CD4-positive, alpha-beta T cell treated with Interleukin-10 for 1 hour (primary cell): ENCODE results near the gene RIPK4.

ENCODE experiments used
- DNase-seq: peaks from one replicate; pipeline ENCODE4 v3.0.0-alpha.2; 2020

The RIPK4 gene

DNA sequence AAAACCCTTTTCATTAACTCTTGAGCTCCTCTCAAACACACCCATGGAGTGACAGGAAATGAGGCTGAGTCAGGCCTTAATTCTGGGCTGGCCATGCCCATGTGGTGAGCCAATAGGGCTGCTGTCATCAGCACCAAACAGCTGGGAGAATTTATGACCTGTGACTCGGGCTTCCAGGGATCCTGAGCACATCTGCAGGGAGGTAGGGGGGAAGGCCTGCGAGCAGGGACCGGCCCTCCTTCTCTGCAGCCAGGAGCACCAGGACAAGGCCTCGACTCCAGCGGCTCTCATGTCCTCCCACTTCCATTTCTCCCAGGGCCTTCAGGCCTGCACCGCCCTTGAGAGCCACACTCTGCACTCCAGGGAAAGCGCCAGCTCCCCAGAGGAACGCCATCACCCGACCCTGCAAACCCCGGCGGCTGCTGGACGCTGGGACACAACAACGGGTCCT lies 14.6 kb downstream of the RIPK4 start:
- no peak for DNase-seq

DNA sequence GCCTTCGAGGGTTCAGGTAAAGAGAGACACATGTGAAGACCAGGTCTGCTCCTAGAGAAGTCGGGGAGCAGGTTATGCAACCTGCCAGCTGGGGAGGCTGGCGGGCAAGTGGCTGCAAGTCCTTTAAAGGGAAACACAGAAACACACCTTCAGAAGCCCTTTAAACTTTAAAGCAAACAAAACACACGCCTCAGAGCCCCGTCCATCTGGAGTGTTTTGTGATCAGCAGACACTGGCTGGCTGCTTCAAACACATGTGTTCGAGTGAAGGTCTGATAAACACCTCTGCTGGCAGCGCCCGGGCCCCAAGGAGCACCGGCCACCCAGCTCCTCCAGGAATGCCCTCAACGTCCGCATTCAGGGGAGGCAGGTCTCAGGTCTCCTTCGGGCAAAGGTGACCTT lies 15.2 kb downstream of the RIPK4 start:
- DNase-seq = no peak

DNA sequence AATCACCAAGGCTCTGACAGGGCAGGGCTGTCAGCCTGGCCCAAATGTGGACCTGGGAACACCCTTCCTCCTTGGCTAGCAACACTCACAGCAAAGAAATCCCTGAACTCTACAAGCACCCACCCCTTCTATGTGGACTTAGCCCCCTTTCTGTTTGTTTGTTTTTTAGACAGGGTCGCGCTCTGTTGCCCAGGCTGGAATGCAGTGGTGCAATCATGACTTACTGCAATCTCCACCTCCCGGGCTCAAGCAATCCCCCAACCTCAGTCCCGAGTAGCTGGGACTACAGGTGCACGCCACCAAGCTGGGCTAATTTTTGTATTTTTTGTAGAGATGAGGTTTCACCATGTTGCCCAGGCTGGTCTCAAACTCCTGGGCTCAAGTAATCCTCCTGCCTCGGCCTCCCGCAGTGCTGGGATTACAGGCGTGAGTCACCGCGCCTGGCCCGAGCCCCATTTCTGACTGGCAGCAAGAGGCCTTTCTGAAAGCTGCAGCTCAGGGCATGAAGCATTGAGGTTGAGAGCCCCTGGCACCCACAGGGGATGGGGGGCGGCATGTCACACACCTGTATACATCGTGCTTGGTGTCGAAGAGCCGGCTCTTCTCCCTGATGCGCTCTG lies 16.2 kb downstream of the RIPK4 start:
- DNase-seq = no peak

DNA sequence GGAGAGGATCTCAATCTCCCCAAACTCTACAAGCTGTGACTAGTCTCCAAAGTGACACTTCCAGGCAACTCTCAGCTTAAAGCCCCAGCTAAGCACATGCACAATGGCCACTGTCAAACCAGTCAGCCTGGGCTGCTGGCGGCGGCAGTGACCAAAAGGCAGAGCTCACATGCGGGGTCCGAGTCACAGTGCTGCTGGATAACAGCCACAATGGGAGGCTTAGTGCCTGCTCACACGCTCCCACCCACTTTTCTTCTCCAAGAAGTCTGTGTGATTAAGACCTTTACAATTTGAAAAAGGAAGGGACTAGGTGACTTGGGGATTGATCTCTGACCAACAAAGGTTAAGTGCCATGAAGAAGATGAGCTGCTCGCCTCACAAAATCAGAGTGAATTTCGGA lies 16.8 kb downstream of the RIPK4 start:
- no peak for DNase-seq

DNA sequence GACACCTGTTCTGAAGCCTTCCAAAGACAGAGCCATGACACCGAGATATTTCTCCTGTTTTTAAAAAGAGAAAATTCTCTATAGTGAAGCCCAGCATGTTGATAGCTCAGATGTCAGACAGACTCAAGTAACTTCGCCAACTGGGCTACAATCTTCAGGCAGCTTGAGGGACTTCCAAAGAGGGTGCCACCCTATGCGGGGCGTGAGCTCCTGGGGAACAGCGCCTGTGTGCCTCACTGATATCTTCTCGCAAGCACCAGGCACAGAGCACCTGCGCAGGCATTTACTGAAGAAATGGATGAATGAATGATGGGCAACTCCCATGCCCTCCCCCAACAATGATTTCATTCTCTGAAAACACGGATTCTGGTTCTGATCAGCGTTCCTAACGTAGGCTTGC lies 17.6 kb downstream of the RIPK4 start:
- no peak for DNase-seq

DNA sequence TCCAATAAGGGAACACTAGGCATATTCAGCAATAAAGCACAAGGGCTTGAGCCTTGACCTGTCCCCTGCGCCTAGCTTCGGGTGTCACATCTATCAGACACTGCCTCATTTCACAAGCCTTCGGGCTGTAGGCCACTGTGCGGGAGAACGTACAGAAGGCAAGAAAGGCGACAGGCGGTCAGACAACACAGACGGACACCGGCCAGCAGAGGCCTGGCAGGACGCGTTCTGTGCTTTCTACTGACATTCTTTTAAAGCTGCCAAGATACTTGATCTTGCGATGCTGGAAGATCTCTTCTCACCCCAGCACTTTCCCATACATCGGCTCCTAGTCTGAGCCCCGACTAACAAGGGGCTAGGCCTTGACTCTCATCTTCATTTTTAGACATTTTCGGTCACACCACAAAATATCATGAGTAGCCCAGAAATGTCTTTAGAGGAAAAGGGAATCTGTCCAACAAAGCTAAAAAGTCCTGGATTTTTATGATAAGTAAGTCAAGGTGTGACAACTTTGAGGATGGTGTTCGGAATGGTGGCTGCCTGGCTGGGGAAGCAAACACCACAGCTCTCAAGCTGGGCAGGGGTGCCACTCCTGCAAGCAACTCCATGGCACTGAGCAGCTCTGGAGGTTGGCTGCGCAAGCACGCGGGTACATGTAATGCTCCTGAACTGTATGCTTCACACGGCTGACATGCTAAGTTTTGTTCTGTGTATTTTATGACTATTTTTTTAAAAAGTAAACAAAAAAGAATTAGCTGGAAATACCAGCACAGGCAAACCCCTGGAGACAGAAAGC lies 18.7 kb downstream of the RIPK4 start:
- no peak for DNase-seq

DNA sequence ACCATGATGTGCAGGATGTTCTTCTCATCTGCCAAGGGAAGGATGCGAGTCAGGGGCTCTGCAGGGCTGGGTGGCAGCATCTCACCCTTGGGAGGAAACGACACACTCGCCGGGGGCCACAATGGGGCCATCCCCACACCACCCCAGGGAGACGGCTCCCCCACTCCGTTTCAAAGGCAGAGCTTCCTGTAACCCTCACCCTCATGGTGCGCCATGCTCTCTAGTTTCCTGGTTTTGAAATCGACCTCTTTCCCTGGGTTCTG lies 20.2 kb downstream of the RIPK4 start:
- no peak for DNase-seq

DNA sequence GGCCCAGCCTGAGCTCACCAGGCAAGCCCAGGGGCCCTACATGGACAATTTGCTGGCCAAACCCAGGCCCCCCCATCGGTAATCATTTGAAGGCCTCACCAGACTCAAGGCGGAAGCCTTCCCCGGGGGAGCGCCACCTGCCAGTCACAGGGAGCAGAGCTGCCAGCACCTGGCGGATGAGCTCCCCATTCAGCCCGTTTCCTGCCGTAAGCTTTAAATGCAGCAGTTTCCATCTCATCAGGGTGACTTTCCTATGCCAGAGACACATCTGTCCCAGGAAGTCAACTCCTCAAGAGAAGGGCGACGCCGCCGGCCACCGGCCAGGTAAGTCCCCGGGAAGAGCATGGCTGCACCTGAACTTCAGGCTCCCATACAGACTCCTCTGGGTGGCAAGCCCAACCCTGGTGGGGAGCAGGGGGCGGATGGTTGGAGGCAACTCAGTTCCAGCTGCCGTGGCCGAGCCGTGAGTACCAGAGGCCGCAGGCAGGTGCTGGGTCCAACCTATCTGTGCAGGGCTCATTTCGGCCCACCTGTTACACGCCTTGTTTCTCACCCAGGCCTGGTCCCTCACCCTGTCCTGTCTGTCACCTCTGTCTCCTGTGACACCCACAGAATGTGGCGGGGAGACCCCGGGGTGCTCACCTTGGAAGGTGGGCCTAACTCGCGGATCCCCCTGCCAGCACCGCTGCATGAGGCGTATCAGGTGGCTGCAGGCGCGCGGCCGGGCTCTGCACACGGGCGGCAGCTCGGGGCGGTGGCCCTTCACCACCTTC lies 20.7 kb downstream of the RIPK4 start:
- no peak for DNase-seq

DNA sequence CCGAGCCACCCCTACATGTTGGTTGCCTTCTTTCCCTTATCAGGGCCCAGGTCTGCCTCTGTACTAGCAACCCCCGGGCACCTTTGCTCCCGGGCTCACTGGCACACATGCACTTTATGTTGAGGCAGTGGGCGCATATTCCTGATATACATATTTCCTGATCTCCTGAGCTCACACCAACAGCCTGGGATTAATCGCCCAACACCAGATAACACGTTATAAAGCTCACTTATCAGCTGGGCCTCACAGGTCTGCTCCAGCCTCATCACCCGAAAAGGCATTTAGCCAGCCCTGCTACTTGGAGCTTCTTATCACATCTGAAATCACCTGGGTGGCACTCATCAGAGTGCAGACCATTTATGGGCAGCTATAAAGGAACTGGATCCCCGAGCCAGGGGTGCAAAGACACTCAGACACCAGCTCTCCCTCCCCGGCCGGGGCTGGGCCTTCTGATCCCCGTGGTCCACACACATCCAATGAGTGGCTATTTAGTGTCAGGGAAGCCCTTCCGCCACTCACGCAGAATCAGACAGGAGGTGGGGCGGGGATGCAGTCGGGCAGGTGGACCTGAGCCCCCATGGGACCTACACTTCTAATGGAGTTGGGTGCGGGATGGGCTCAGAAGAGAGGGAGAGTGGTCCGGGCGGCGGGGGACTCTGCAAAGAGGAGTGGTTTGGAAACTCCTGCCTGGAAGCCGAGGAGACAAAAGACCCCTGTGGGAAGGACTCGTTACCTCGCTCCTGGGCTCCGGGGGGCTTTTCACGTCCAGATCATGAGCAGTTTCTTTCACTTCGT lies 21.6 kb downstream of the RIPK4 start:
- no peak for DNase-seq

DNA sequence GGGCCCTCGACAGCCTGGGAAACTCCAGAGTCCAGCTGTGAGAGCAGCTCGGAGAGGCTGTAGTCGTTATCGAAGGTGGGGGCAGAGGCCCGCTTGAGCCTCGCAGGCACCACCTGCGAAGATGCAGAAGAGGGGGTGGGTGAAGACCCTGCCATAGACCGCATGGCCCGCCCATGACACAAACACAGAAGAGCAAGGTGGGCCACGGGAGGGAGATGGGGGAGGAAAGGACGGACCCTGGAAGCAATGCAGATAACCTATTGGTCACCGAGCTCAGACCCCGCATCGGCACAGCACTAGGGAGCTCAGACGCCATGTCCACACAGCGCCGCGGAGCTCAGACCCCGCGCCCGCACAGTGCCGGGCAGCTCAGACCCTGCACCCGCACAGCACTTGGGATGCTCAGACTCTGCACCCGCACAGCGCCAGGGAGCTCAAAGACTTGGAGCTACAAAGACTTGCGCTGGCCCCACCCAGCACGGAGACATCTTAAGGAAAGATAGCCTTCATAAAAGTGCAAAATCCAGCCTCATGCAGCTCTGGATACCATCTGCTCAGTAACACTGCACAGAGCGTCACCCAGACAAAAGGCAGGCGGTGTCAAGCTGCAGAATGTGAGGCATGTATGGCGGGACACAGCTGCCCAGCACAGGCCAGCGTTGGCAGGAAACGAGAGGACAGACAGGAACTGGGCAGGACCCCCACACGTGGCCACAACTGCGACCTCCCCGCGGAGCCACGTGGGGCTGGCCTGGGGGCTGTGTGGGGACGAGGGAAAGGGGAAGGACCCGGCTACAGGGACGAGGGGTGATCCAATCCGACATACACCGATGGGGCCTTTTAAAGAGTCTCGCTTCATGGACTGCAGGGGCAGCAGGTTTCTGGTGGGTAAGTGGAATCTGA lies 22.6 kb downstream of the RIPK4 start:
- DNase-seq = no peak

DNA sequence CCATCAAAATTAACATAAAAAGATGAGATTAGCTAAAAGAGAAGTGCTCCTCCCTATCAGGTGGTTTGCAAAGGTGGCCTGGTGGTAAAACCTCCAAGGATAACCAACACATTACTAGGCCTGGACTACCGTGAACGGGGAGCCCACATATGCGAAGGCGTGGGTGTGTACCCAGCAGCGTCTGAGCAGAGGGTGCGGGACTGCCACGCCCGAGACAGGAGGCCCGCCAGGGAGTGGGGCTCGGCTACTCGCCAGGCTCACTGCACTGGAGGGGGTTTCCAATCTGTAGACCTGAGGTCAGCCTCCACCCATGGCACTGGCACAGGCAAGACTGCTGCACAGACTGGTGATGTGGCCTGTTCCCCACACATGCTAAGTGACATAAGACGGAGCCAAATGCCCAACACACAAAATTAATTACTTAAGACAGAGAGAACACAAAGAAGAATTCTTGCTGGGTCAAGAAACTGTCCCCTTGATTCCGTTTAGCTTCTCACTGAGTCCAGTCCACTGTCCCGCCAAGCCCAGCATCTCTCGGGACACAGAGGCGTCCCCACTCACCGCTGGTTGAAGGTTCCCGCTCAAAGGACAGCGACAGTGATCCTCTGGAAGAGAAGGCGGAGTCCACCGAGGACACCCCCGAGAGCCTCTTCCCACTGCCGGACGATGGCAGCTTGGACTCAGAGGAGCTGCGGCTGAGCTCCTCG lies 23.4 kb downstream of the RIPK4 start:
- DNase-seq = no peak

DNA sequence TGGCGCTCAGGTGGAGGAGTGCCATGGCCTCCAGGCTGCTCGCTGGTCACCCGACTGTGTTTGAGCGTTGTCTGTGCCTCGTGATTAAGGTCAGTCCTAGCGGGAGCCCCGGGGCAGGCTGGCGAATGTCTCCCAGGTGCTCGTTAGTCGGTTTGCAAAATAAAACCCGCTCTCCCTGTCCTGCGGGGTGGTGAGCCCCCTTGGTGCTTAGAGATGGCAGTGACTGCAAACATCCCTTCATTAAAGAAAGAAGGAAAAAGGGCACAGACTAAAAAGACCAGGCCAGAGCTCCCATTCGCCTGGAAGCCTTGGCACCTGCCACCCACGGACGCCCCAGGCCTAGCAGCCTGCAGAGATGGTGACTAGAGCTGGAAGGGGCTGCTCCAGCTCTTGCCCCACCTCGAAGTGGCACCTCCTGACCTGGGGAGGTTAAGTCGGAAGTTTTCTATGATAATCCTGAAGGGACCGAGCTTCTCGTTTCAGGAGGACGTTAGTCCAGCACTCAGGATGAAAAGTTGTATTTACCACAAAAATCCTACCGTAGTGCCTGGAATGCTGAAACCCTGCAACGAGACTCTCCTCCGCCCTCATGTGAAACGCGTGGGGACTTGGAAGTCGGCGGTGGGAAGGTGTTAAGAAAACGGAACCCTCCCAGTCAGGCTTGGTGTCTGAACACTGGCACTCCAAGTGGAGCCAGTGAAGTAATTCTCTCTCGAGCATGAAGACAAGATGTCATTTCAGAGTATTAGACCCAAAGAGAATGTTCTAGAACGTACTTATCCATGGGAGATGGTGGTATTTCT lies 24.6 kb downstream of the RIPK4 start:
- DNase-seq = no peak

DNA sequence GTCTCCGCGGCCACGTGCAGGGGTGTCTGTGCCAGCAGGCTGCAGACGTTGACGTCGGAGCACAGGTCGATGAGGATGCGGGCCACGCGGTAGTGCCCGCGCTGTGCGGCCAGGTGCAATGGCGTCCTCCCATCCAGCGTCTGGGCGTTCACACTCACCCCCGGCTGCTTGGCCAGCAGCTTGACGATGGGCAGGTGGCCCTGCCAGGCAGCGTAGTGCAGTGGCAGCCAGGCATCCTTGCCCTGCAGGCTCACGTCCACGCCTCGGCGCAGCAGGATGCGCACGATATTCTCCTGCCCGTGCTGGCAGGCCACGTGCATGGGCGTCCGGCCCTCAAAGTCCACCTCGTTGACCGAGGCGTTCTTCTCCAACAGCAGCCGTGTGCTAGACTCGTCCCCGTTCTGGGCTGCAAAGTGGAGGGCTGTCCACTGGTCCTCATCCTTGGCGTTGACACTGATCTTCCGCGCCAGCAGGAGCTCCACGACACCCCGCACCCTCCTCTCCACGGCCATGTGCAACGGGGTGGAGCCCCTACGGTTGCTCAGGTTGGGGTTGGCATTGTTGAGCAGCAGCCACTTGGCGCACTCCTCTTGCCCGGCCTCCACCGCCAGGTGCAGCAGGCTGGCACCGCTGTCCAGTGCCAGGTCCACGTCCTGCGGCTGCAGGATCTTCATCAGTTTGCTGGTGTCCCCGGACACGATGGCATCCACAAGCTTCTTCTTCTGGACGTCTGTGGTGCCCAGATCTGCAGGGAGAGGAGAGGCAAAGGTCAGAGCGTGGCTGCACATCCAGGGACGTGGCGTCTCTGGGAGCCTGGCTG lies 25.4 kb downstream of the RIPK4 start:
- DNase-seq = no peak

DNA sequence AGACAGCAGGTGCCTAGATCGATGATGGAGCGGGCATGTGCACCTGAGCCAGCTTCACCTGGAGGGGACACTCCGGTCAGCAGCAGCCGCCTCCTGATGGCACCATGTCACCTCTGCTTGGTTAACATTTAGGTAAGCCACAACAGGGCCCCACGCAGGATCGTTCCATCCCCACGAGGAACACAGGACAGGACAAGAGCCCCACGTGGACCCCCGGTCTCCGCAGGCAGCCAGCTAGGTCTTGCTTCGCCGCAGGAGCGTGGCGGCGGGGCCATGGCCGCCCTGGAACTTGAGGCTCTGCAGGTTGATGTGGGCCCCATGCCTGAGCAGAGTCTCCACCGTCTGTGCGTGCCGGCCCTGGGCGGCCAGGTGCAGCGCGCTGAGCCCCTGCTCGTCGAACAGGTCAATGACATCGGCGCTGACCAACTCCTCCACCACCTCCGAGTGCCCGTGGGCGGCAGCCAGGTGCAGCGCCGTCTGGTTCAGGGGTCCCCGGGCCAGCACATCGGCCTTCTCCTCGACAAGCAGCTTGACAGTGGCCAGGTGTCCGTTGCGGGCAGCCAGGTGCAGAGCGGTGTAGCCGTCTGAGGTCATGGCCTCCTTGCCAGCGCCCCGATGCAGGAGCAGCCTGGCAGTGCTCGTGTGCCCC lies 26.1 kb downstream of the RIPK4 start:
- no peak for DNase-seq

DNA sequence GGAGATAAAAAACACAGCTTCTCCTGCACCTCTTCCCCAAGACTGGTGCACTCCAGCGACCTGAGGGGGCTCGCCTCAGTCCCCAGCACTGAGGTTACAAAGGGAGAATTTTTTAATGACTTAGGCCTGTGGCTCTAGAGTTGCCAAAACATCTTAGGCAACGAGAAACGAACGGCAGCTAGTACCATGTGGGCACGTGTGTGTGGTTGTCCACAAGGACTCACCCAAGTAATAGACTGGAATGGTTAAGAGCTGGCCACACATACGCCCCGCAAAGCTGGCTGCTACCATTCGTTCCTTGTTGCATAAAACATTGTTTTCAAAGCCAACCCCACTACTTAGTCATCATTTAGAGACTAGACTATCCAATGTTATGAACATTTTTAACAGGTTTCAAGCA lies 26.9 kb downstream of the RIPK4 start:
- no peak for DNase-seq

DNA sequence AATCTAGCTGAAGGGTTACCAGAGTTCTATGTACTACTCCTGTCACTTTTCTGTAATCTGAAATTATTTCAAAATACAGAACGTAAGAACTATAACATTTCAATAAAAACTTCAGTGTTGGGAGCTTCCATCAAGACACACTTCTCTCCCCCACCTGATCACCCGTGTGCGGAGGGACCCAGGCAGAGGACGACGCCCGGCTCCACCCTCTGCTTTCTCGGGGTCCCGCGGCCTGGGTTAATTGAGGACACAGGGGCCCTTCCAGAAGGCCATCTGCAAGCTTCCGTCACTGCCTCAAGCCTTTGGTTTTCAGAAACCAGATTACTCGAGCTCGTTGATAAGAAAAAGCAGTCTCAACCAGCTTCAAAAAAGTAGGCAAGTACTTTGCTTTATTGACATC lies 27.8 kb downstream of the RIPK4 start:
- no peak for DNase-seq

DNA sequence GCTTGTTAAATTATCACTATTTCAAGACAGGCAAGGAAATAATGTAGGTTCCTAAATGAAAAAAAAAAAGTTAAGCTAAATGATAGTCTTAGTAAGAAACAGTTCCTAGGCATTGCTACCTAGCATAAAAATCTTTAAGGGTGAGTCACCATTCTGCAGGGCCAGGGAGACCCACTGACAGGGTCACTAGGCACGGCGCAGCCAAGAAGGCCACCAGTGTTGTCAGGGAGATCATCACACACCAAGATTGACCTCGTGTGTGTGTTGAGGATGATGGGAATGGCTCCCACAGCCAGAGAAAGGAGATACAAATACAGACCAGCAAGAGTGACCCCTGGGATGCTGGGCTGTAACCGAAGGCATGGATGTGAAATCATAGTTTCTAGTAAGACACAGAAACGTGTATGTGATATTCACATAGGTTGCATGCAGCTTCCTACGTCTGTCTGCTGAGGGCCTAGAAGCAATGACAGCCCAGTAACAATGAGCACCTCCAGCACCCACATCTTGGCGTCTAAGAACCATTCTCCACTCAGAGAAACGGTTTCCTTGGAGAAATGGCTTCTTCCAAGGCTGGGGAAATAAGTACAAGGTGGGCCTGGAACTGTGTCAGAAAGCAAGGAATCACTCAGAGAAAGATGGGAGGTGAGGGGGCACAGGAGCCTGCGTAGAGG lies 29.1 kb downstream of the RIPK4 start:
- no peak for DNase-seq

DNA sequence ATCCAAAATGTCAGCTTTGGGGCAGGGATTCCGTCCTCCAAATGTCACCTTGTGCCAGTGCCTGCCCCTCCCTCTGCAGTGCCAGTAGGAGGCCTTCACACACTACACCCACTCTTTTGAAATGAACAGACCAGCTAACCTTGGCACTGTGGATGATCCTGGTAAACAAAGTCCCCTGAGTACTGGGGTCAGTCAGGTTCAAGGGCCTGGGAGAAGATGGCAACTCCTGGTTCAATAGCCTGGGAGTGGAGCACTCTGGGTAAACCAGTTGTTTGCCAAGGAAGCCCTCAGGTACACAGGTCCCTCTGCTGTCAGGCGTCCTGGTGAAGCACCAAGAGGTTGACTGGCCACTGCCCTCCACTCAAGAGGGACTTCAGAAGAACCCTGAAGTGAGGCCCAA lies 30.4 kb downstream of the RIPK4 start:
- no peak for DNase-seq
